ENCODE data around the gene ATP6V1E1.
"Not testable (repeated sequence)": the region's sequence is repeated elsewhere in the genome, so short reads cannot be mapped to it uniquely, and the experiment has no call there.

ATP6V1E1 gene

GRCh38 chr22:17647452-17647851, 18.9 kb upstream of the ATP6V1E1 start:
- H3K4me2 ChIP-seq (ENCODE audit: low read length, poor library complexity, severe bottlenecking), result no peak overlapping the region
- H3K27ac ChIP-seq (ENCODE audit: low read length, poor library complexity, severe bottlenecking), result no peak overlapping the region
- no peaks in the 10 kb centered on the region for H3K9me3 ChIP-seq (ENCODE audit: control insufficient read depth, low read length)
- H3K14ac ChIP-seq (ENCODE audit: low read length in 2 of 2), result no peak overlapping the region
- no peak overlapping the region for H2AFZ ChIP-seq (ENCODE audit: low read depth, low read length)
- 96% methylated on average over 2 of the region's 5 CpGs for WGBS
- peaks cover 0 to 13% of the 10 kb centered on the region in 2 experiments for H3K36me3 ChIP-seq (ENCODE audit: control insufficient read depth in 1 of 2, insufficient read depth in 2 of 2, low read depth in 1 of 2, low read length in 2 of 2)
- no peak overlapping the region for H2AK5ac ChIP-seq (ENCODE audit: low read length, severe bottlenecking)
- no peak overlapping the region for H2BK12ac ChIP-seq (ENCODE audit: low read length in 2 of 2)
- no peak overlapping the region for H2BK15ac ChIP-seq (ENCODE audit: low read depth, poor library complexity, severe bottlenecking)
- H3K18ac ChIP-seq (ENCODE audit: low read depth in 1 of 2, low read length in 2 of 2), result no peak overlapping the region
- no peak overlapping the region for H4K91ac ChIP-seq (ENCODE audit: low read length)
- no peak overlapping the region for H2BK120ac ChIP-seq (ENCODE audit: low read depth, low read length)
- no peaks in the 10 kb centered on the region for H3K4me1 ChIP-seq (ENCODE audit: control insufficient read depth, insufficient read depth, low read depth, low read length)
- H3K4ac ChIP-seq (ENCODE audit: low read depth in 1 of 2, low read length in 2 of 2), result no peak overlapping the region
- no peak overlapping the region for H2BK5ac ChIP-seq (ENCODE audit: low read depth, low read length, poor library complexity, severe bottlenecking)
- no peak overlapping the region for H3K9ac ChIP-seq (ENCODE audit: low read length)
- no peak for DNase-seq
- H4K8ac ChIP-seq (ENCODE audit: low read length), result no peak overlapping the region
- no peak overlapping the region for H3K23ac ChIP-seq (ENCODE audit: low read length in 2 of 2)
- H3K4me3 ChIP-seq (ENCODE audit: insufficient read depth in 1 of 2, low read depth in 1 of 2, low read length in 2 of 2), result no peak overlapping the region
- no peaks in the 10 kb centered on the region for H3K27me3 ChIP-seq (ENCODE audit: control insufficient read depth in 1 of 2, insufficient read depth in 1 of 2, low read length in 2 of 2)
- peaks cover 15% of the 10 kb centered on the region for H3K79me1 ChIP-seq (replicated peaks; ENCODE audit: low read length, poor library complexity, severe bottlenecking)

- H3K4me1 ChIP-seq (ENCODE audit: control insufficient read depth, insufficient read depth, low read depth, low read length); H2BK120ac ChIP-seq (ENCODE audit: low read depth, low read length); H2BK15ac ChIP-seq (ENCODE audit: low read depth, poor library complexity, severe bottlenecking); H4K8ac ChIP-seq (ENCODE audit: low read length); H2BK12ac ChIP-seq (ENCODE audit: low read length in 2 of 2); H2AFZ ChIP-seq (ENCODE audit: low read depth, low read length); H3K27me3 ChIP-seq (ENCODE audit: control insufficient read depth in 1 of 2, insufficient read depth in 1 of 2, low read length in 2 of 2); H3K14ac ChIP-seq (ENCODE audit: low read length in 2 of 2); H2AK5ac ChIP-seq (ENCODE audit: low read length, severe bottlenecking); H4K91ac ChIP-seq (ENCODE audit: low read length); H3K4ac ChIP-seq (ENCODE audit: low read depth in 1 of 2, low read length in 2 of 2); H3K9ac ChIP-seq (ENCODE audit: low read length); H3K9me3 ChIP-seq (ENCODE audit: control insufficient read depth, low read length); DNase-seq; H2BK5ac ChIP-seq (ENCODE audit: low read depth, low read length, poor library complexity, severe bottlenecking); H3K27ac ChIP-seq (ENCODE audit: low read length, poor library complexity, severe bottlenecking); H3K4me2 ChIP-seq (ENCODE audit: low read length, poor library complexity, severe bottlenecking); H3K4me3 ChIP-seq (ENCODE audit: insufficient read depth in 1 of 2, low read depth in 1 of 2, low read length in 2 of 2); H3K18ac ChIP-seq (ENCODE audit: low read depth in 1 of 2, low read length in 2 of 2); H3K79me1 ChIP-seq (replicated peaks; ENCODE audit: low read length, poor library complexity, severe bottlenecking); H3K23ac ChIP-seq (ENCODE audit: low read length in 2 of 2): not testable (repeated sequence)
- WGBS, result 100% methylated on average over 2 of the region's 4 CpGs
- peaks cover 0 to 12% of the 10 kb centered on the region in 2 experiments for H3K36me3 ChIP-seq (ENCODE audit: control insufficient read depth in 1 of 2, insufficient read depth in 2 of 2, low read depth in 1 of 2, low read length in 2 of 2)
Measured at GRCh38 chr22:17642357-17642756, 13.8 kb upstream of the ATP6V1E1 start.

GRCh38 chr22:17641269-17641668, 12.7 kb upstream of the ATP6V1E1 start:
- Histone ChIP-seq H3K4ac (ENCODE audit: low read depth in 1 of 2, low read length in 2 of 2) (no peak overlapping the region), H3K27ac (ENCODE audit: low read length, poor library complexity, severe bottlenecking) (no peak overlapping the region), H3K36me3 (ENCODE audit: control insufficient read depth in 1 of 2, insufficient read depth in 2 of 2, low read depth in 1 of 2, low read length in 2 of 2) (peaks cover 0 to 10% of the 10 kb centered on the region in 2 experiments), H3K4me2 (ENCODE audit: low read length, poor library complexity, severe bottlenecking) (no peak overlapping the region), H2BK120ac (ENCODE audit: low read depth, low read length) (no peak overlapping the region), H4K8ac (ENCODE audit: low read length) (no peak overlapping the region), H3K18ac (ENCODE audit: low read depth in 1 of 2, low read length in 2 of 2) (no peak overlapping the region), H3K14ac (ENCODE audit: low read length in 2 of 2) (no peak overlapping the region), H2BK5ac (ENCODE audit: low read depth, low read length, poor library complexity, severe bottlenecking) (no peak overlapping the region), H3K23ac (ENCODE audit: low read length in 2 of 2) (no peak overlapping the region), H4K91ac (ENCODE audit: low read length) (no peak overlapping the region), H3K27me3 (ENCODE audit: control insufficient read depth in 1 of 2, insufficient read depth in 1 of 2, low read length in 2 of 2) (no peaks in the 10 kb centered on the region), H2BK12ac (ENCODE audit: low read length in 2 of 2) (no peak overlapping the region), H2BK15ac (ENCODE audit: low read depth, poor library complexity, severe bottlenecking) (no peak overlapping the region), H3K9me3 (ENCODE audit: control insufficient read depth, low read length) (no peaks in the 10 kb centered on the region), H3K4me1 (ENCODE audit: control insufficient read depth, insufficient read depth, low read depth, low read length) (peaks cover 6% of the 10 kb centered on the region), H2AK5ac (ENCODE audit: low read length, severe bottlenecking) (no peak overlapping the region), H3K9ac (ENCODE audit: low read length) (no peak overlapping the region), H2AFZ (ENCODE audit: low read depth, low read length) (no peak overlapping the region), H3K4me3 (ENCODE audit: insufficient read depth in 1 of 2, low read depth in 1 of 2, low read length in 2 of 2) (no peak overlapping the region), H3K79me1 (replicated peaks; ENCODE audit: low read length, poor library complexity, severe bottlenecking) (peaks cover 5% of the 10 kb centered on the region)
- WGBS, result 87% methylated on average over 3 of the region's 3 CpGs
- DNase-seq, result no peak

GRCh38 chr22:17639247-17639741, 10.7 kb upstream of the ATP6V1E1 start:
- Histone ChIP-seq H2BK12ac (ENCODE audit: low read length in 2 of 2) (no peak overlapping the region), H3K9me3 (ENCODE audit: control insufficient read depth, low read length) (no peaks in the 10 kb centered on the region), H3K27ac (ENCODE audit: low read length, poor library complexity, severe bottlenecking) (peak overlapping the region; percentile 94), H3K4me3 (ENCODE audit: insufficient read depth in 1 of 2, low read depth in 1 of 2, low read length in 2 of 2) (peak overlapping the region; percentile 83 to 86), H3K23ac (ENCODE audit: low read length in 2 of 2) (no peak overlapping the region), H2BK120ac (ENCODE audit: low read depth, low read length) (peak overlapping the region; percentile 11), H3K14ac (ENCODE audit: low read length in 2 of 2) (peak overlapping the region in 1 of 2 experiments; percentile 91), H3K4me2 (ENCODE audit: low read length, poor library complexity, severe bottlenecking) (peak overlapping the region; percentile 82), H3K4me1 (ENCODE audit: control insufficient read depth, insufficient read depth, low read depth, low read length) (peaks cover 6% of the 10 kb centered on the region), H2BK5ac (ENCODE audit: low read depth, low read length, poor library complexity, severe bottlenecking) (peak overlapping the region; percentile 84), H3K9ac (ENCODE audit: low read length) (peak overlapping the region; percentile 93), H3K36me3 (ENCODE audit: control insufficient read depth in 1 of 2, insufficient read depth in 2 of 2, low read depth in 1 of 2, low read length in 2 of 2) (peaks cover 0 to 4% of the 10 kb centered on the region in 2 experiments), H3K18ac (ENCODE audit: low read depth in 1 of 2, low read length in 2 of 2) (peak overlapping the region; percentile 60 to 90), H4K8ac (ENCODE audit: low read length) (peak overlapping the region; percentile 79), H4K91ac (ENCODE audit: low read length) (peak overlapping the region; percentile 71), H2AFZ (ENCODE audit: low read depth, low read length) (peak overlapping the region; percentile 80), H2AK5ac (ENCODE audit: low read length, severe bottlenecking) (no peak overlapping the region), H3K27me3 (ENCODE audit: control insufficient read depth in 1 of 2, insufficient read depth in 1 of 2, low read length in 2 of 2) (no peaks in the 10 kb centered on the region), H3K4ac (ENCODE audit: low read depth in 1 of 2, low read length in 2 of 2) (peak overlapping the region in 1 of 2 experiments; percentile 98), H2BK15ac (ENCODE audit: low read depth, poor library complexity, severe bottlenecking) (peak overlapping the region; percentile 37), H3K79me1 (replicated peaks; ENCODE audit: low read length, poor library complexity, severe bottlenecking) (peaks cover 3% of the 10 kb centered on the region)
- WGBS, result under 1% methylated on average over 7 of the region's 8 CpGs
- peak; percentile 90 for DNase-seq

Measured in mesenchymal stem cell (in vitro differentiated cells and primary cell).